WTC11 (cell line): Measurements from ENCODE around the gene RPL7L1. TPM values are rescaled to one million over a fixed set of nuclear protein-coding genes. Genes with fewer than 3 reads are reported as not detected.
A peak's percentile ranks its signal among the peaks of the same experiment; 100 is the strongest.

Source experiments
- AFF4 ChIP-seq: sonication (generic); formaldehyde crosslinking; IDR thresholded peaks from 2 replicates; pipeline ENCODE4 v1.8.1; 2023; ENCODE audit warnings: mild to moderate bottlenecking, missing genetic modification reagents, borderline replicate concordance
- CBFB ChIP-seq: sonication (generic); formaldehyde crosslinking; IDR thresholded peaks from 2 replicates; pipeline ENCODE4 v1.8.1; 2022; ENCODE audit warnings: mild to moderate bottlenecking, low read depth, missing genetic modification reagents
- E2F1 ChIP-seq: sonication (generic); formaldehyde crosslinking; IDR thresholded peaks from 2 replicates; pipeline ENCODE4 v1.8.0; 2022; ENCODE audit warnings: mild to moderate bottlenecking, missing genetic modification reagents
- ESRRA ChIP-seq: sonication (generic); formaldehyde crosslinking; IDR thresholded peaks from 2 replicates; pipeline ENCODE4 v1.8.1; 2022; ENCODE audit warnings: mild to moderate bottlenecking, missing genetic modification reagents, borderline replicate concordance
- ETV6 ChIP-seq: sonication (generic); formaldehyde crosslinking; IDR thresholded peaks from 2 replicates; pipeline ENCODE4 v1.8.1; 2022; ENCODE audit warnings: mild to moderate bottlenecking, missing genetic modification reagents
- FOXP1 ChIP-seq: sonication (generic); formaldehyde crosslinking; IDR thresholded peaks from 2 replicates; pipeline ENCODE4 v1.8.0; 2022; ENCODE audit warnings: missing genetic modification reagents, mild to moderate bottlenecking, moderate library complexity, borderline replicate concordance
- GTF2I ChIP-seq: fragments of 250-450 bp; sonication (Bioruptor Pico); conservative IDR thresholded peaks from 2 replicates; pipeline ENCODE4 v1.4.0; 2021; ENCODE audit warnings: mild to moderate bottlenecking
- HMGA2 ChIP-seq: fragments of 250-450 bp; sonication (Bioruptor Pico); IDR thresholded peaks from 2 replicates; pipeline ENCODE4 v1.4.0; 2021; ENCODE audit warnings: mild to moderate bottlenecking, moderate library complexity
- JAZF1 ChIP-seq: fragments of 250-450 bp; sonication (Bioruptor Pico); IDR thresholded peaks from 2 replicates; pipeline ENCODE4 v1.9.0; 2021; ENCODE audit warnings: moderate library complexity, mild to moderate bottlenecking, inconsistent platforms
- MAX ChIP-seq: sonication (generic); formaldehyde crosslinking; IDR thresholded peaks from 2 replicates; pipeline ENCODE4 v1.8.0; 2022; ENCODE audit warnings: mild to moderate bottlenecking, missing genetic modification reagents
- MXD4 ChIP-seq: fragments of 250-450 bp; sonication (Bioruptor Pico); IDR thresholded peaks from 2 replicates; pipeline ENCODE4 v1.8.0; 2021; ENCODE audit warnings: mild to moderate bottlenecking, moderate library complexity, borderline replicate concordance
- NFATC4 ChIP-seq: fragments of 250-450 bp; sonication (Bioruptor Pico); IDR thresholded peaks from 2 replicates; pipeline ENCODE4 v1.9.0; 2021; ENCODE audit warnings: mild to moderate bottlenecking
- NFYB ChIP-seq: sonication (generic); formaldehyde crosslinking; conservative IDR thresholded peaks from 2 replicates; pipeline ENCODE4 v1.8.0; 2022; ENCODE audit warnings: low read depth, missing genetic modification reagents
- NR1H2 ChIP-seq: sonication (generic); formaldehyde crosslinking; IDR thresholded peaks from 2 replicates; pipeline ENCODE4 v1.9.0; 2021; ENCODE audit warnings: mild to moderate bottlenecking, moderate library complexity, missing genetic modification reagents
- OVOL2 ChIP-seq: fragments of 250-450 bp; sonication (Bioruptor Pico); IDR thresholded peaks from 2 replicates; pipeline ENCODE4 v1.9.0; 2021; ENCODE audit warnings: mild to moderate bottlenecking, borderline replicate concordance
- PRDM15 ChIP-seq: sonication (generic); formaldehyde crosslinking; IDR thresholded peaks from 2 replicates; pipeline ENCODE4 v1.8.0; 2022; ENCODE audit warnings: missing genetic modification reagents
- PRRX2 ChIP-seq: fragments of 250-450 bp; sonication (Bioruptor Pico); IDR thresholded peaks from 2 replicates; pipeline ENCODE4 v1.8.0; 2021; ENCODE audit warnings: mild to moderate bottlenecking
- SOX15 ChIP-seq: fragments of 250-450 bp; sonication (Bioruptor Pico); IDR thresholded peaks from 2 replicates; pipeline ENCODE4 v1.9.0; 2021; ENCODE audit warnings: mild to moderate bottlenecking
- STAT6 ChIP-seq: sonication (generic); formaldehyde crosslinking; conservative IDR thresholded peaks from 2 replicates; pipeline ENCODE4 v1.8.1; 2023; ENCODE audit warnings: mild to moderate bottlenecking, low read depth, missing genetic modification reagents, moderate library complexity
- TCF7 ChIP-seq: sonication (generic); formaldehyde crosslinking; IDR thresholded peaks from 2 replicates; pipeline ENCODE4 v1.8.0; 2022; ENCODE audit warnings: mild to moderate bottlenecking, low read depth, missing genetic modification reagents, moderate library complexity
- TEAD4 ChIP-seq: sonication (generic); formaldehyde crosslinking; IDR thresholded peaks from 2 replicates; pipeline ENCODE4 v1.8.0; 2022; ENCODE audit warnings: mild to moderate bottlenecking, missing genetic modification reagents
- TP53 ChIP-seq: sonication (generic); formaldehyde crosslinking; IDR thresholded peaks from 2 replicates; pipeline ENCODE4 v1.8.1; 2023; ENCODE audit warnings: mild to moderate bottlenecking, missing genetic modification reagents
- USF1 ChIP-seq: sonication (generic); formaldehyde crosslinking; IDR thresholded peaks from 2 replicates; pipeline ENCODE4 v1.8.0; 2022; ENCODE audit warnings: mild to moderate bottlenecking, missing genetic modification reagents
- ZNF219 ChIP-seq: sonication (generic); formaldehyde crosslinking; IDR thresholded peaks from 2 replicates; pipeline ENCODE4 v1.8.0; 2023; ENCODE audit warnings: missing genetic modification reagents, mild to moderate bottlenecking, borderline replicate concordance
- ZNF317 ChIP-seq: sonication (generic); formaldehyde crosslinking; IDR thresholded peaks from 2 replicates; pipeline ENCODE4 v1.8.1; 2023; ENCODE audit warnings: low read depth, mild to moderate bottlenecking, moderate library complexity, missing genetic modification reagents, borderline replicate concordance
- ZNF671 ChIP-seq: fragments of 250-450 bp; sonication (Bioruptor Pico); IDR thresholded peaks from 2 replicates; pipeline ENCODE4 v1.8.0; 2021; ENCODE audit warnings: mild to moderate bottlenecking
- total RNA-seq: library from RNA; stranded (reverse); gene quantifications from 3 replicates; pipeline ENCODE4 v1.2.3, GENCODE V29; 2021

RPL7L1 gene
- total RNA-seq, 1 experiment from 2014 or later: 107 TPM

DNA sequence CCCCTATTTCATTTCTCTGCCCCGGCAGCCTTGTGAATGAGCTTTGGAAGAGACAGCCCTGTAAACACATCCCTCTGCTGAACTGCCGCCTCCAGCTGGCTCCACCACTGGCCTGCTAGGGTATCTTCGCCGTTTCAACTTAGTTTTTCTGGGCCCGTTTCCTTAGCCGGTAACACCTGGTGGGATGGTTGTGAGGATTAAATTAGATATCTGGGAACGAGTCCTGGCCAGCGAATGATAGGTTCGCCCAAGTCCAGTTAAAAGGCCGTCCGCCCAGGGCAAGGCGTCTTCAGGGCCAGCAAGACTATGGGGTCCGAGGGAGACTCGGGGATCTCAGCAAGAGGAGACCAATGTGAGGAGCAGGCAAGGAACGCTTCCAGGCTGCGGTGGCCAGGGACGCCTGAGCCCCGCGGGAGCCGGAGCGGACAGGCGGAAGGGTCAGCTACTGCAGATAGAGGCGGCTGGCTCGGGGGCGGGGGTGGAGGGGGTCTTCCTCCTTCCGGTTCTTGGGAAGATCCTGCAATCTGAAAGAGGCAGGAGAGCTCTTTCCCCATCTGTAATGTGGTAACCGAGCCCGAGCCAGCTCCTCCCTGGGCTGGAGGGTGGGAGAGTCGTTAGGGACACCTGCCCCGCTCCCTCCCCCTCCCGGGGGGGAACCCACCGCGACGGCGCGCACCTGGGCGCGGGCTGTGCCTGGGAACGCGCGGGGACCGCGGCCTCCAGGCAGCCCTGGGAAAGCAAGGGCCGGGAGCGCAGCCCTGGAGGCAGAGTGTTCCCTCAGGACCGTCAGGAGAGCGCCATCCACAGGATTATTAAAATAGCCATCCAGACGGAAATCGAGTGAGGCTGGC lies 32.0 kb downstream of the RPL7L1 start (continued):
- TF ChIP-seq AFF4 (CRISPR knock-in tag): no peak
- no peak for TF ChIP-seq NFYB (CRISPR knock-in tag)
- TF ChIP-seq ZNF219 (CRISPR knock-in tag): 0 out of 2 replicates have a peak, but pooled peaks have one; percentile 38
- no peak for TF ChIP-seq MXD4 (CRISPR knock-in tag)
- TF ChIP-seq TEAD4 (CRISPR knock-in tag): no peak
- TF ChIP-seq USF1 (CRISPR knock-in tag): no peak
- TF ChIP-seq ESRRA: no peak
- no peak for TF ChIP-seq ZNF671
- no peak for TF ChIP-seq PRDM15
- no peak for TF ChIP-seq GTF2I
- no peak for TF ChIP-seq SOX15 (CRISPR knock-in tag)
- TF ChIP-seq HMGA2 (CRISPR knock-in tag): no peak
- TF ChIP-seq TP53 (CRISPR knock-in tag): peak; percentile 39; the same call in 1 of the 2 replicates
- no peak for TF ChIP-seq OVOL2 (CRISPR knock-in tag)
- TF ChIP-seq MAX (CRISPR knock-in tag): peak; percentile 61; the same call in 1 of the 2 replicates
- TF ChIP-seq JAZF1 (CRISPR knock-in tag): no peak
- TF ChIP-seq ETV6 (CRISPR knock-in tag): peak; percentile 20; the same call in 1 of the 2 replicates
- TF ChIP-seq PRRX2 (CRISPR knock-in tag): no peak
- TF ChIP-seq NFATC4: no peak
- TF ChIP-seq FOXP1 (CRISPR knock-in tag): peak; percentile 69; the same call in 1 of the 2 replicates
- TF ChIP-seq TCF7 (CRISPR knock-in tag): no peak
- TF ChIP-seq STAT6 (CRISPR knock-in tag): no peak
- TF ChIP-seq E2F1 (CRISPR knock-in tag): no peak
- TF ChIP-seq NR1H2 (CRISPR knock-in tag): no peak
- TF ChIP-seq ZNF317 (CRISPR knock-in tag): 0 out of 2 replicates have a peak, but pooled peaks have one; percentile 10
- TF ChIP-seq CBFB (CRISPR knock-in tag): 0 out of 2 replicates have a peak, but pooled peaks have one; percentile 49
